Endothelial cell of umbilical vein (primary cell): ENCODE data around the gene MTAP. TPM values are rescaled to one million over a fixed set of nuclear protein-coding genes. Genes with fewer than 3 reads are reported as not detected.

Experiments
- BruUV-seq: library from RNA; stranded (reverse); fragments of 400-500 nt; replicated peaks from 2 replicates; lab custom pipeline; 2021; lab: Mats Ljungman, UMichigan
- CTCF ChIA-PET: fragments of 300-600, 350-600 bp; sonication (Branson Sonifier 250); formaldehyde crosslinking; loops from one replicate; lab custom pipeline; 2021; ENCODE audit warnings: antibody characterized with exemption, inconsistent platforms; lab: Charles Lee
- POLR2A ChIA-PET: fragments of 300-600, 350-600 bp; sonication (Branson Sonifier 250); formaldehyde crosslinking; loops from one replicate; lab custom pipeline; 2021; ENCODE audit warnings: antibody characterized with exemption, inconsistent platforms; lab: Charles Lee
- DNase-seq: peaks from one replicate; pipeline ENCODE4 v3.0.0-alpha.2; 2011; ENCODE audit warnings: low read depth, low spot score
- FAIRE-seq: peaks from 2 replicates; lab custom pipeline; 2011; peaks lifted over from hg19 to GRCh38; lab: Jason Lieb, UNC
- H2AFZ ChIP-seq: 2 replicates; pipeline ENCODE4 v1.6.0; 2012; ENCODE audit warnings: low read depth, low read length, control low read depth, inconsistent platforms
- H3K27ac ChIP-seq: 2 replicates; pipeline ENCODE4 v1.5.1; 2011; ENCODE audit warnings: low read depth, mild to moderate bottlenecking, control low read depth, low read length, moderate library complexity; ENCODE audit not compliant: insufficient read depth
- H3K27me3 ChIP-seq, 2 experiments: 2 replicates each; pipeline versions ENCODE4 v1.6.0 to v1.6.1; 2011; ENCODE audit warnings: low read length in 2 of 2, mixed read lengths in 1 of 2; ENCODE audit not compliant: control insufficient read depth in 2 of 2, insufficient read depth in 2 of 2
- H3K36me3 ChIP-seq, 2 experiments: 2 replicates in 1 of 2; 3 replicates in 1 of 2; pipeline ENCODE4 v1.5.1; 2011; ENCODE audit warnings: low read length in 2 of 2, mild to moderate bottlenecking in 1 of 2, moderate library complexity in 1 of 2; ENCODE audit not compliant: control insufficient read depth in 2 of 2, insufficient read depth in 2 of 2; ENCODE audit errors: extremely low read depth in 1 of 2
- H3K4me1 ChIP-seq: 3 replicates; pipeline ENCODE4 v1.5.1; 2011; ENCODE audit warnings: mild to moderate bottlenecking, low read length; ENCODE audit not compliant: control insufficient read depth, insufficient read depth; ENCODE audit errors: extremely low read depth
- H3K4me2 ChIP-seq: 2 replicates; pipeline ENCODE4 v1.6.1; 2011; ENCODE audit warnings: low read length, control low read depth, mixed read lengths; ENCODE audit not compliant: insufficient read depth
- H3K4me3 ChIP-seq, 3 experiments: fragments of 200-600 bp in 1 of 3; sonication (generic), shearing (Covaris generic) in 1 of 3; replicated peaks in 1 of 3; 2 replicates each; pipeline ENCODE4 v1.5.1; 2011 to 2016; ENCODE audit warnings: control low read depth in 3 of 3, low read length in 3 of 3, mild to moderate bottlenecking in 2 of 3, inconsistent platforms in 1 of 3, low read depth in 1 of 3, moderate library complexity in 1 of 3; ENCODE audit not compliant: insufficient read depth in 1 of 3
- H3K79me2 ChIP-seq: 2 replicates; pipeline ENCODE4 v1.6.0; 2012; ENCODE audit warnings: low read length, inconsistent platforms; ENCODE audit not compliant: control insufficient read depth, insufficient read depth
- H3K9ac ChIP-seq: replicated peaks from 2 replicates; pipeline ENCODE3; 2011; ENCODE audit warnings: low read length, control low read depth; ENCODE audit not compliant: insufficient read depth; ENCODE audit errors: extremely low read depth
- H3K9me1 ChIP-seq: replicated peaks from 3 replicates; pipeline ENCODE4 v1.6.0; 2011; ENCODE audit warnings: mild to moderate bottlenecking, low read length; ENCODE audit not compliant: control insufficient read depth, insufficient read depth; ENCODE audit errors: extremely low read depth
- H3K9me3 ChIP-seq: replicated peaks from 2 replicates; pipeline ENCODE4 v1.5.1; 2012; ENCODE audit warnings: low read length, inconsistent platforms; ENCODE audit not compliant: control insufficient read depth, insufficient read depth
- H4K20me1 ChIP-seq: replicated peaks from 2 replicates; pipeline ENCODE3; 2011; ENCODE audit warnings: mild to moderate bottlenecking, low read length; ENCODE audit not compliant: control insufficient read depth, insufficient read depth; ENCODE audit errors: extremely low read depth
- FOS ChIP-seq: IDR thresholded peaks from 2 replicates; pipeline ENCODE4 v1.6.1; 2011; ENCODE audit warnings: mild to moderate bottlenecking, low read length, moderate library complexity, borderline replicate concordance; ENCODE audit not compliant: insufficient read depth
- GATA2 ChIP-seq: IDR thresholded peaks from 2 replicates; pipeline ENCODE4 v1.7.0; 2011; ENCODE audit warnings: low read depth, mild to moderate bottlenecking, moderate library complexity, mixed read lengths, low read length; ENCODE audit not compliant: insufficient read length, insufficient read depth
- MYC ChIP-seq: IDR thresholded peaks from one replicate; pipeline ENCODE4 v1.6.1; 2011; ENCODE audit warnings: mild to moderate bottlenecking, low read depth, low read length
- POLR2A ChIP-seq: IDR thresholded peaks from 2 replicates; pipeline ENCODE4 v1.6.1; 2012; ENCODE audit warnings: low read depth, mild to moderate bottlenecking, control low read depth, low read length
- POLR2AphosphoS5 ChIP-seq: IDR thresholded peaks from 2 replicates; pipeline ENCODE4 v1.6.1; 2012; ENCODE audit warnings: low read depth, mild to moderate bottlenecking, control low read depth, low read length, moderate library complexity; ENCODE audit not compliant: insufficient read depth
- dilution Hi-C: fragments of 300-500 bp; cut with MboI; formaldehyde crosslinking; loops from one replicate; pipeline ENCODE4 v1.15.0; 2019; ENCODE audit warnings: low sequenced_read_pairs; ENCODE audit not compliant: extremely low pct_ligation_motif_present
- intact Hi-C: fragments of 100-400 bp; cut with micrococcal nuclease; formaldehyde crosslinking; loops from one replicate; pipeline ENCODE4 v1.10.0; 2022
- polyA plus RNA-seq, 4 experiments: library from polyadenylated mRNA; depleted of rRNA in 3 of 4; stranded (reverse) in 3 of 4; unstranded in 1 of 4; fragments of >200 nt; gene quantifications; 2 replicates each; pipeline versions ENCODE4 v1.2.1 to v1.2.3, GENCODE V29; 2011 to 2012; ENCODE audit warnings: missing spikeins in 1 of 4
- total RNA-seq: library from RNA; stranded (reverse); gene quantifications from 2 replicates; pipeline ENCODE4 v1.2.3, GENCODE V29; 2021
- TF ChIP-seq, protein P1 (sequence below): IDR thresholded peaks from 2 replicates; pipeline ENCODE4 v1.6.1; 2011; ENCODE audit not compliant: insufficient read depth, insufficient read length
- TF ChIP-seq, protein P2 (sequence below), 2 donors: IDR thresholded peaks; 1 replicate in 1 of 2; 2 replicates in 1 of 2; pipeline ENCODE4 v1.5.1; 2011; ENCODE audit warnings: low read length in 2 of 2, mild to moderate bottlenecking in 2 of 2, moderate library complexity in 2 of 2, control low read depth in 1 of 2, inconsistent platforms in 1 of 2, low read depth in 1 of 2; ENCODE audit not compliant: insufficient read depth in 1 of 2; ENCODE audit errors: extremely low read depth in 1 of 2

Gene MTAP
- total and polyA plus RNA-seq, 2 donors (not counting 3 experiments of a cell fraction or from before 2014, with no cell fraction given): 11.3 to 55.1 TPM

DNA sequence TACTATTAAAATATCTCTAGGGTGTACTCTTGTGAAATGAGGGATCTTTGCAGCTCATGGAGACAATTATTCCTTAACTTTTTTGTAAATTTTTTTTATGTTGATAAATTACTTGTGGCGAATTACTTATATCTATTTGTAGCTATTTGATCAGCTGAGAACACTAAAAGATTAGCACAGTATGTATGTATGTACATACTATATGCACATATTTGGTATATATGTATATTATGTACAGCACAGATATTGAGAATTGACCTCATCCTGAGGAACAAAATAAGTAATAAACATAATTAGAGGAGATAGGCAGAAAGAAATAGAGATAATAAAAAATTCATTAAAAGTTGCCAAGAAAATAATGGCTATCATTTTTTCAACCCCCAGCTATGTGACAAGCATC, 180.0 kb downstream of the MTAP start:
- H3K36me3 ChIP-seq: no peaks in the 10 kb centered on the region
- peaks cover 43 to 95% of the 10 kb centered on the region in 2 experiments for H3K27me3 ChIP-seq
- FAIRE-seq (no peak), DNase-seq (no peak)
- no peaks in the 10 kb centered on the region for H4K20me1 ChIP-seq
- ChIA-PET CTCF (interaction anchor here (1.0 to 2.7 kb wide), 8 partner anchors 9 to 262 kb away, joined by 3 to 10 read pairs (median 4); partner anchors contain the start of gene CDKN2B), POLR2A (no interaction called here)
- intact Hi-C loops: no loop called here
- TF ChIP-seq POLR2AphosphoS5: no peak
- TF ChIP-seq, protein P1, sequence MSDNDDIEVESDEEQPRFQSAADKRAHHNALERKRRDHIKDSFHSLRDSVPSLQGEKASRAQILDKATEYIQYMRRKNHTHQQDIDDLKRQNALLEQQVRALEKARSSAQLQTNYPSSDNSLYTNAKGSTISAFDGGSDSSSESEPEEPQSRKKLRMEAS: no peak
- no peak for TF ChIP-seq MYC
- no peak for TF ChIP-seq GATA2
- no peak for TF ChIP-seq POLR2A
- no peak for TF ChIP-seq FOS
- TF ChIP-seq, protein P2, sequence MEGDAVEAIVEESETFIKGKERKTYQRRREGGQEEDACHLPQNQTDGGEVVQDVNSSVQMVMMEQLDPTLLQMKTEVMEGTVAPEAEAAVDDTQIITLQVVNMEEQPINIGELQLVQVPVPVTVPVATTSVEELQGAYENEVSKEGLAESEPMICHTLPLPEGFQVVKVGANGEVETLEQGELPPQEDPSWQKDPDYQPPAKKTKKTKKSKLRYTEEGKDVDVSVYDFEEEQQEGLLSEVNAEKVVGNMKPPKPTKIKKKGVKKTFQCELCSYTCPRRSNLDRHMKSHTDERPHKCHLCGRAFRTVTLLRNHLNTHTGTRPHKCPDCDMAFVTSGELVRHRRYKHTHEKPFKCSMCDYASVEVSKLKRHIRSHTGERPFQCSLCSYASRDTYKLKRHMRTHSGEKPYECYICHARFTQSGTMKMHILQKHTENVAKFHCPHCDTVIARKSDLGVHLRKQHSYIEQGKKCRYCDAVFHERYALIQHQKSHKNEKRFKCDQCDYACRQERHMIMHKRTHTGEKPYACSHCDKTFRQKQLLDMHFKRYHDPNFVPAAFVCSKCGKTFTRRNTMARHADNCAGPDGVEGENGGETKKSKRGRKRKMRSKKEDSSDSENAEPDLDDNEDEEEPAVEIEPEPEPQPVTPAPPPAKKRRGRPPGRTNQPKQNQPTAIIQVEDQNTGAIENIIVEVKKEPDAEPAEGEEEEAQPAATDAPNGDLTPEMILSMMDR (IDR thresholded peaks at IDR 0.05; ENCODE audit: extremely low read depth in 1 of 2, insufficient read depth in 1 of 2, low read depth in 1 of 2, low read length in 2 of 2): no peak
- H3K79me2 ChIP-seq: no peaks in the 10 kb centered on the region
- dilution Hi-C loops: no loop called here
- H3K9me3 ChIP-seq: no peaks in the 10 kb centered on the region
- no TSS peak for BruUV-seq
- no peak overlapping the region for H3K4me3 ChIP-seq
- no peak overlapping the region for H3K9ac ChIP-seq
- peaks cover 7% of the 10 kb centered on the region for H3K4me1 ChIP-seq
- no peaks in the 10 kb centered on the region for H3K9me1 ChIP-seq
- no peak overlapping the region for H2AFZ ChIP-seq
- H3K27ac ChIP-seq: no peak overlapping the region
- no peak overlapping the region for H3K4me2 ChIP-seq
